Measurements from ENCODE around the gene KCNH8.
A peak's percentile ranks its signal among the peaks of the same experiment; 100 is the strongest.
"Not testable (repeated sequence)": the region's sequence is repeated elsewhere in the genome, so short reads cannot be mapped to it uniquely, and the experiment has no call there.

Gene KCNH8

GRCh38 chr3:19147905-19148767 lies at the start of gene KCNH8:
TSS of gene KCNH8 (plus strand) at chr3:19148510. CDS start at chr3:19148720, 210 bp downstream.
- no peak for DNase-seq (ENCODE audit: low read depth)

GRCh38 chr3:19102654-19103290 lies 45.5 kb upstream of the KCNH8 start:
- not testable (repeated sequence) for DNase-seq (ENCODE audit: low read depth)

- no peak for DNase-seq (ENCODE audit: low read depth)
These were observed 44.8 kb upstream of the KCNH8 start for GRCh38 chr3:19103510-19103909.

GRCh38 chr3:19104459-19104858 lies 43.9 kb upstream of the KCNH8 start:
- DNase-seq (ENCODE audit: low read depth), result no peak

GRCh38 chr3:19105826-19106225 lies 42.5 kb upstream of the KCNH8 start:
- DNase-seq (ENCODE audit: low read depth), result no peak

- no peak for DNase-seq (ENCODE audit: low read depth)
These were observed 42.0 kb upstream of the KCNH8 start for GRCh38 chr3:19106307-19106706.

GRCh38 chr3:19107719-19108118 lies 40.6 kb upstream of the KCNH8 start:
- DNase-seq (ENCODE audit: low read depth), result no peak

GRCh38 chr3:19110335-19110895 lies 37.9 kb upstream of the KCNH8 start:
- DNase-seq (ENCODE audit: low read depth), result no peak

GRCh38 chr3:19114461-19114860 lies 33.8 kb upstream of the KCNH8 start:
- DNase-seq (ENCODE audit: low read depth), result no peak

GRCh38 chr3:19116239-19116638 lies 32.1 kb upstream of the KCNH8 start:
- DNase-seq (ENCODE audit: low read depth), result no peak

- DNase-seq (ENCODE audit: low read depth), result no peak
These were observed 23.6 kb upstream of the KCNH8 start for GRCh38 chr3:19124752-19125151.

GRCh38 chr3:19139863-19140262 lies 8.4 kb upstream of the KCNH8 start:
- DNase-seq (ENCODE audit: low read depth), result no peak

- peak; percentile 28 for DNase-seq (ENCODE audit: low read depth)
These were observed 1.3 kb upstream of the KCNH8 start for GRCh38 chr3:19146685-19147650.

- DNase-seq (ENCODE audit: low read depth), result no peak
These were observed 420 bp downstream of the KCNH8 start for GRCh38 chr3:19148768-19149091.

- DNase-seq (ENCODE audit: low read depth), result no peak
These were observed 1.1 kb downstream of the KCNH8 start for GRCh38 chr3:19149368-19149767.

- DNase-seq (ENCODE audit: low read depth), result no peak
These were observed 2.9 kb downstream of the KCNH8 start for GRCh38 chr3:19151171-19151570.

- no peak for DNase-seq (ENCODE audit: low read depth)
These were observed 6.5 kb downstream of the KCNH8 start for GRCh38 chr3:19154693-19155250.

- DNase-seq (ENCODE audit: low read depth), result no peak
These were observed 7.1 kb downstream of the KCNH8 start for GRCh38 chr3:19155375-19155774.

GRCh38 chr3:19159966-19160635 lies 11.8 kb downstream of the KCNH8 start:
- no peak for DNase-seq (ENCODE audit: low read depth)

- DNase-seq (ENCODE audit: low read depth), result no peak
These were observed 17.3 kb downstream of the KCNH8 start for GRCh38 chr3:19165654-19166053.

- no peak for DNase-seq (ENCODE audit: low read depth)
These were observed 23.5 kb downstream of the KCNH8 start for GRCh38 chr3:19171794-19172193.
